ENCODE results near the gene ITPR3. TPM values are rescaled to one million over a fixed set of nuclear protein-coding genes. Genes with fewer than 3 reads are reported as not detected.

ITPR3 gene
- total RNA-seq, 2 donors from 2014 or later: 17.5 to 25.9 TPM

DNA sequence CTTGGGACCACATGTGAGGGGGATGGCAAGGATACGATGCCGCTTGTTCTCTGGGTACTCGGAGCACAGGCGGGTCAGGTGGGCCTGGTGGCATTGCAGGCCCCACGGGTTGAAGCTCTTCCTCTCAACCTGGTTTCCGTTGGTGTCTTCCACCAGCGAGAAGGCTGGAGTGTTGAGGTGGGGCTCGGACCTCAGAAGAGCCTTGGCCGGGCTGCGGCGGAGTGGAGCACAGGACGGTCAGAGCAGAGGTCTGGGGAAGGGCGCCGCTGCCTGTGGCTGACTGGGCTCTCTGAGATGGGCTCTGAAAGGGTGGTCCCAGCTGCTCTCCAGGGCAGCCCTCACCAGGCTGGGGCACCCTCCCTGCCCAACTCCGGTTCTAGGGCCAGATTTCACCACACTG, 105.6 kb downstream of the ITPR3 start:
- no peak for DNase-seq
- Histone ChIP-seq H3K4me3 (no peak overlapping the region), H3K9me3 (no peaks in the 10 kb centered on the region), H3K27me3 (no peaks in the 10 kb centered on the region), H3K36me3 (replicated peaks in 1 of 2; ENCODE audit: insufficient read depth in 1 of 2, low read depth in 2 of 2) (no peaks in the 10 kb centered on the region), H3K27ac (peak overlapping the region in 2 of 4 donors; percentile 80 to 83), H3K4me1 (peaks cover 44% of the 10 kb centered on the region)
- intact Hi-C loops (cut with DNase I): no loop called here
- ATAC-seq: no peak
- WGBS, 2 donors: 95 to 100% methylated on average over 3 to 15 of the region's 15 CpGs
- no peak for TF ChIP-seq POLR2A (IDR thresholded peaks at IDR 0.05)
- TF ChIP-seq, protein P1, sequence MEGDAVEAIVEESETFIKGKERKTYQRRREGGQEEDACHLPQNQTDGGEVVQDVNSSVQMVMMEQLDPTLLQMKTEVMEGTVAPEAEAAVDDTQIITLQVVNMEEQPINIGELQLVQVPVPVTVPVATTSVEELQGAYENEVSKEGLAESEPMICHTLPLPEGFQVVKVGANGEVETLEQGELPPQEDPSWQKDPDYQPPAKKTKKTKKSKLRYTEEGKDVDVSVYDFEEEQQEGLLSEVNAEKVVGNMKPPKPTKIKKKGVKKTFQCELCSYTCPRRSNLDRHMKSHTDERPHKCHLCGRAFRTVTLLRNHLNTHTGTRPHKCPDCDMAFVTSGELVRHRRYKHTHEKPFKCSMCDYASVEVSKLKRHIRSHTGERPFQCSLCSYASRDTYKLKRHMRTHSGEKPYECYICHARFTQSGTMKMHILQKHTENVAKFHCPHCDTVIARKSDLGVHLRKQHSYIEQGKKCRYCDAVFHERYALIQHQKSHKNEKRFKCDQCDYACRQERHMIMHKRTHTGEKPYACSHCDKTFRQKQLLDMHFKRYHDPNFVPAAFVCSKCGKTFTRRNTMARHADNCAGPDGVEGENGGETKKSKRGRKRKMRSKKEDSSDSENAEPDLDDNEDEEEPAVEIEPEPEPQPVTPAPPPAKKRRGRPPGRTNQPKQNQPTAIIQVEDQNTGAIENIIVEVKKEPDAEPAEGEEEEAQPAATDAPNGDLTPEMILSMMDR (IDR thresholded peaks at IDR 0.05): no peak

DNA sequence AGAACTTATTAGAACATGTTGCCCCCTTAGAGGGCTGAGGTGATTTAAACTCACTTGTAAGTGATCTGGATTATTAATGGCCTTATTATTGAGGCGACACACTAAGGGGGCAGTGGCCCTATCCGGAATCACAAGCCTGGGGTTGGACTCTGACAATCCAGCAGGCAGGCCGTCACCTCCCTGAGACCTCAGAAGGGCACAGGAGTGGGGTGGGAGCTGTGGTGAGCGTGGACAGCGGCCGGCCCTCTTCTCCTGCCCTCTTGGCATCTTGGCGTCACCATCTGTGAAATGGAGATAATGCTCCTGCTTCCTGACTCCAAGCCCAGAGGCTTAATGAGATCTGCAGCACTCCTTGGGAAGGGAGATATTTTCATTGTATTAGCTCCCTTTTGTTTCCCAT, 106.0 kb downstream of the ITPR3 start:
- Histone ChIP-seq H3K27me3 (no peaks in the 10 kb centered on the region), H3K27ac (peak overlapping the region in 3 of 4 donors; percentile 77 to 83 (median 80)), H3K4me1 (peaks cover 45% of the 10 kb centered on the region), H3K9me3 (no peaks in the 10 kb centered on the region), H3K36me3 (replicated peaks in 1 of 2; ENCODE audit: insufficient read depth in 1 of 2, low read depth in 2 of 2) (no peaks in the 10 kb centered on the region), H3K4me3 (no peak overlapping the region)
- no peak for TF ChIP-seq POLR2A (IDR thresholded peaks at IDR 0.05)
- TF ChIP-seq, protein P1 (IDR thresholded peaks at IDR 0.05): no peak
- ATAC-seq (no peak), DNase-seq (no peak)
- intact Hi-C loops (cut with DNase I): no loop called here
- WGBS, 2 donors: 63 to 69% methylated on average over 4 to 7 of the region's 7 CpGs

DNA sequence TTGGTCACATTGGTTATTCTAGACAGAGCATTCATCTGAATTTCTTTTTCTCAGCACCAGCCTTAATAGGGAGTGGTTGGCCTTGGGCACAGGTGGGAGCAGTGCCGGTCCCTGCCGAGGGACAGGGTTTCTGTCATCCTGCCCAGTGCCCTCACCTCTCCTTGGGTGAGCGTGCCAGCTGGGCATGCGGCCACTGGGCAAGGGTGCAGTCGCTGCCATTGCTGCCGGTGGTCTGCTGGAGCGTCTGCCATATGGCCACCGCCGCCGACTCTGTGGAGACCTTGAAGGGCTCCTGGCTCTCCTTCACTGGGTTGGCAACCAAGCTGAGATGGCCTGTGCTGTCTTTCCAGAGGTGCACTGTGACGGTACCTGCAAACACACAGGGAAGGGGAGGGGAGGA, 106.8 kb downstream of the ITPR3 start:
- Histone ChIP-seq H3K27me3 (no peaks in the 10 kb centered on the region), H3K27ac (peak overlapping the region; percentile 62 to 83 (median 78)), H3K4me1 (peaks cover 45% of the 10 kb centered on the region), H3K36me3 (replicated peaks in 1 of 2; ENCODE audit: insufficient read depth in 1 of 2, low read depth in 2 of 2) (no peaks in the 10 kb centered on the region), H3K9me3 (no peaks in the 10 kb centered on the region), H3K4me3 (no peak overlapping the region)
- 20 to 21% methylated on average over 7 to 10 of the region's 11 CpGs for WGBS, 2 donors
- ATAC-seq (peak; percentile 87), DNase-seq (peak; percentile 79 to 94 (median 90))
- TF ChIP-seq POLR2A (IDR thresholded peaks at IDR 0.05): no peak
- TF ChIP-seq, protein P1 (IDR thresholded peaks at IDR 0.05): no peak
- intact Hi-C loops (cut with DNase I): no loop called here

DNA sequence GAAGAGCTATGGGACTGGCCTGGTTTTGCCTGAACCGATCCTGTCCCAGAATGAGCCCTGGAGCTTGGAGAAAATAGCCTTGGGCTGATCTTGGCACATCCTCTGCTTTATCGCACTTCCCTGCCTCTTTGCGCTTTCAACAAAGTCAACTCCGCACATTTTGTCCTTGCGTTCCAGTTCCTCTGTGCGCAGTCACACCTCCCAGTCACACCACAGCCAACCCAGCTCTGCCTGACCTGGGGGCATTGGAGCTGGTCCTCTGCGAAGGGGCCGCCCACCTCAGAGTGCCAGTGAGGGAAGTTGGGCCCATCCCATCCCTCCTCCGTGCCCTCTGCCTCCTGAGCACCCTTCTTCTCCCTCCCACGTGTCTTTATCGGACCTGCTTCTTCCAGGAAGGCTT, 107.3 kb downstream of the ITPR3 start:
- TF ChIP-seq, protein P1 (IDR thresholded peaks at IDR 0.05): no peak
- peak in 1 of 3 donors; percentile 35 for TF ChIP-seq POLR2A (IDR thresholded peaks at IDR 0.05)
- Histone ChIP-seq H3K27me3 (no peaks in the 10 kb centered on the region), H3K4me3 (no peak overlapping the region), H3K9me3 (no peaks in the 10 kb centered on the region), H3K4me1 (peaks cover 41% of the 10 kb centered on the region), H3K27ac (peak overlapping the region; percentile 62 to 83 (median 78)), H3K36me3 (replicated peaks in 1 of 2; ENCODE audit: insufficient read depth in 1 of 2, low read depth in 2 of 2) (no peaks in the 10 kb centered on the region)
- intact Hi-C loops (cut with DNase I): no loop called here
- DNase-seq (peak; percentile 55 to 84 (median 73)), ATAC-seq (peak; percentile 69)
- WGBS, 2 donors: 67 to 74% methylated on average over 10 to 11 of the region's 11 CpGs

DNA sequence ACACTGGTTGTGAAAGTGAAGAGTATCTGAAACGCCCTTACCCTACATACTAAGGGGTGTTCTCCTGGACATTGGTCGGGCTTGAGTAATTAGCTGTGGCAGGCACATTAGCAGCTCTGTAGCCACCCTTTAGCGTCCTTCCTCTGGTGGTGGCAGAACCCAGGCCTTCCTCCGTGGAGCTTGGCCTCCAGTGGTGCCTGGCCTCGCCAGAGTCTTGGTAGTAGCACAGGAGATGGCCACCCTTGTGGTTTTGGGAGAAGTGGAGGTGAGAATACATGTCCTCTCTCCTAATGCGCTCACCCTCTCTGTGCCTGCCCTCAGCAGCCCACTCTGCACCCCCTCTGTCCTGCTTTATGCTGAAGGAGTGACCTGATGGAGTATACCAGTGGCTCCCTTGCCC, 107.9 kb downstream of the ITPR3 start:
- ATAC-seq (no peak), DNase-seq (no peak)
- H3K27ac ChIP-seq: peak overlapping the region; percentile 62 to 83 (median 78)
- intact Hi-C loops (cut with DNase I): no loop called here
- peaks cover 35% of the 10 kb centered on the region for H3K4me1 ChIP-seq
- TF ChIP-seq, protein P1 (IDR thresholded peaks at IDR 0.05): no peak
- TF ChIP-seq POLR2A (IDR thresholded peaks at IDR 0.05): no peak
- 94 to 96% methylated on average over 4 to 6 of the region's 6 CpGs for WGBS, 2 donors
- no peak overlapping the region for H3K4me3 ChIP-seq
- no peaks in the 10 kb centered on the region for H3K9me3 ChIP-seq
- no peaks in the 10 kb centered on the region for H3K27me3 ChIP-seq
- H3K36me3 ChIP-seq (replicated peaks in 1 of 2; ENCODE audit: insufficient read depth in 1 of 2, low read depth in 2 of 2): no peaks in the 10 kb centered on the region
